Endodermal cell (in vitro differentiated cells): ENCODE results near the gene FBXO46. TPM values are rescaled to one million over a fixed set of nuclear protein-coding genes. Genes with fewer than 3 reads are reported as not detected.

Source experiments
- DNase-seq: peaks from one replicate; pipeline ENCODE4 v3.0.0-alpha.2; 2017
- H3K27ac ChIP-seq: 2 replicates; pipeline ENCODE4 v1.5.1; 2013; ENCODE audit warnings: mild to moderate bottlenecking, low read depth, low read length, moderate library complexity
- H3K27me3 ChIP-seq: 2 replicates; pipeline ENCODE4 v1.6.1; 2013; ENCODE audit warnings: mild to moderate bottlenecking, low read length, moderate library complexity; ENCODE audit not compliant: insufficient read depth, control insufficient read depth, poor library complexity, severe bottlenecking
- H3K36me3 ChIP-seq: 2 replicates; pipeline ENCODE4 v1.7.0; 2013; ENCODE audit warnings: mild to moderate bottlenecking, low read length, moderate library complexity; ENCODE audit not compliant: control insufficient read depth, insufficient read depth
- H3K4me1 ChIP-seq: one replicate; pipeline ENCODE4 v1.7.0; 2013; ENCODE audit warnings: low read length; ENCODE audit not compliant: control insufficient read depth, insufficient read depth
- H3K4me3 ChIP-seq: 2 replicates; pipeline ENCODE4 v1.5.1; 2013; ENCODE audit warnings: mild to moderate bottlenecking, low read length, moderate library complexity
- H3K9ac ChIP-seq: 2 replicates; pipeline ENCODE4 v1.6.1; 2013; ENCODE audit warnings: mild to moderate bottlenecking, low read length, moderate library complexity; ENCODE audit not compliant: poor library complexity, severe bottlenecking; ENCODE audit errors: extremely low read depth
- H3K9me3 ChIP-seq: 2 replicates; pipeline ENCODE4 v1.6.1; 2013; ENCODE audit warnings: mild to moderate bottlenecking, low read length, moderate library complexity; ENCODE audit not compliant: control insufficient read depth
- H3K27ac Mint-ChIP-seq: 2 replicates; pipeline ENCODE4 v1.8.0; 2020; ENCODE audit warnings: mixed read lengths
- H3K27me3 Mint-ChIP-seq: 2 replicates; pipeline ENCODE4 v1.8.0; 2021; ENCODE audit warnings: mild to moderate bottlenecking, mixed read lengths; ENCODE audit not compliant: insufficient read depth
- H3K36me3 Mint-ChIP-seq: 2 replicates; pipeline ENCODE4 v1.8.0; 2020; ENCODE audit warnings: low read depth, mixed read lengths
- H3K4me1 Mint-ChIP-seq: 2 replicates; pipeline ENCODE4 v1.8.0; 2020; ENCODE audit warnings: mixed read lengths
- H3K4me3 Mint-ChIP-seq: 2 replicates; pipeline ENCODE4 v1.8.0; 2020; ENCODE audit warnings: mild to moderate bottlenecking, moderate library complexity, mixed read lengths
- H3K9me3 Mint-ChIP-seq: 2 replicates; pipeline ENCODE4 v1.8.0; 2020; ENCODE audit warnings: mild to moderate bottlenecking, mixed read lengths
- WGBS, 2 experiments: methylation state at CpG; one replicate each; pipeline versions ENCODE4 v1.1.5 to v1.1.7; 2013; ENCODE audit warnings: missing lambda C conversion rate in 2 of 2, mixed read lengths in 1 of 2; ENCODE audit not compliant: insufficient coverage in 1 of 2, insufficient read length in 1 of 2; 5-methylcytosine and 5-hydroxymethylcytosine counted together
- total RNA-seq, 2 donors: library from RNA; stranded (reverse); fragmentation: NEBNext Ultra II Directional in 1 of 2; extraction: Animal tissue kit (Norgen Biotek cat#: 25700) in 1 of 2; gene quantifications; 2 replicates in 1 of 2; 3 replicates in 1 of 2; pipeline ENCODE4 v1.2.1, GENCODE V29; 2021
- TF ChIP-seq, protein P1 (sequence below): fragments of 200-600 bp; sonication (generic); conservative IDR thresholded peaks from 2 replicates; pipeline ENCODE4 v1.5.0; 2021; ENCODE audit warnings: antibody characterized with exemption, mild to moderate bottlenecking

The FBXO46 gene
- total RNA-seq, 2 donors from 2014 or later, result 36.5 to 42.8 TPM

- Mint-ChIP-seq H3K4me3 (no peak overlapping the region), H3K27me3 (peaks cover 4% of the 10 kb centered on the region), H3K4me1 (no peaks in the 10 kb centered on the region), H3K9me3 (no peaks in the 10 kb centered on the region), H3K27ac (peak overlapping the region; percentile 8), H3K36me3 (no peaks in the 10 kb centered on the region)
- no peaks in the 10 kb centered on the region for H3K9me3 ChIP-seq
- H3K9ac ChIP-seq, result no peak overlapping the region
- H3K4me1 ChIP-seq, result no peaks in the 10 kb centered on the region
- DNase-seq, result no peak
- H3K27ac ChIP-seq, result no peak overlapping the region
- no peak overlapping the region for H3K4me3 ChIP-seq
- TF ChIP-seq, protein P1, sequence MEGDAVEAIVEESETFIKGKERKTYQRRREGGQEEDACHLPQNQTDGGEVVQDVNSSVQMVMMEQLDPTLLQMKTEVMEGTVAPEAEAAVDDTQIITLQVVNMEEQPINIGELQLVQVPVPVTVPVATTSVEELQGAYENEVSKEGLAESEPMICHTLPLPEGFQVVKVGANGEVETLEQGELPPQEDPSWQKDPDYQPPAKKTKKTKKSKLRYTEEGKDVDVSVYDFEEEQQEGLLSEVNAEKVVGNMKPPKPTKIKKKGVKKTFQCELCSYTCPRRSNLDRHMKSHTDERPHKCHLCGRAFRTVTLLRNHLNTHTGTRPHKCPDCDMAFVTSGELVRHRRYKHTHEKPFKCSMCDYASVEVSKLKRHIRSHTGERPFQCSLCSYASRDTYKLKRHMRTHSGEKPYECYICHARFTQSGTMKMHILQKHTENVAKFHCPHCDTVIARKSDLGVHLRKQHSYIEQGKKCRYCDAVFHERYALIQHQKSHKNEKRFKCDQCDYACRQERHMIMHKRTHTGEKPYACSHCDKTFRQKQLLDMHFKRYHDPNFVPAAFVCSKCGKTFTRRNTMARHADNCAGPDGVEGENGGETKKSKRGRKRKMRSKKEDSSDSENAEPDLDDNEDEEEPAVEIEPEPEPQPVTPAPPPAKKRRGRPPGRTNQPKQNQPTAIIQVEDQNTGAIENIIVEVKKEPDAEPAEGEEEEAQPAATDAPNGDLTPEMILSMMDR, result no peak
- H3K27me3 ChIP-seq, result no peaks in the 10 kb centered on the region
- 70 to 82% methylated on average over 2 to 3 of the region's 4 CpGs for WGBS, 2 experiments
- no peaks in the 10 kb centered on the region for H3K36me3 ChIP-seq
Observed at GRCh38 chr19:45742969-45743368, 12.3 kb upstream of the FBXO46 start.

DNA sequence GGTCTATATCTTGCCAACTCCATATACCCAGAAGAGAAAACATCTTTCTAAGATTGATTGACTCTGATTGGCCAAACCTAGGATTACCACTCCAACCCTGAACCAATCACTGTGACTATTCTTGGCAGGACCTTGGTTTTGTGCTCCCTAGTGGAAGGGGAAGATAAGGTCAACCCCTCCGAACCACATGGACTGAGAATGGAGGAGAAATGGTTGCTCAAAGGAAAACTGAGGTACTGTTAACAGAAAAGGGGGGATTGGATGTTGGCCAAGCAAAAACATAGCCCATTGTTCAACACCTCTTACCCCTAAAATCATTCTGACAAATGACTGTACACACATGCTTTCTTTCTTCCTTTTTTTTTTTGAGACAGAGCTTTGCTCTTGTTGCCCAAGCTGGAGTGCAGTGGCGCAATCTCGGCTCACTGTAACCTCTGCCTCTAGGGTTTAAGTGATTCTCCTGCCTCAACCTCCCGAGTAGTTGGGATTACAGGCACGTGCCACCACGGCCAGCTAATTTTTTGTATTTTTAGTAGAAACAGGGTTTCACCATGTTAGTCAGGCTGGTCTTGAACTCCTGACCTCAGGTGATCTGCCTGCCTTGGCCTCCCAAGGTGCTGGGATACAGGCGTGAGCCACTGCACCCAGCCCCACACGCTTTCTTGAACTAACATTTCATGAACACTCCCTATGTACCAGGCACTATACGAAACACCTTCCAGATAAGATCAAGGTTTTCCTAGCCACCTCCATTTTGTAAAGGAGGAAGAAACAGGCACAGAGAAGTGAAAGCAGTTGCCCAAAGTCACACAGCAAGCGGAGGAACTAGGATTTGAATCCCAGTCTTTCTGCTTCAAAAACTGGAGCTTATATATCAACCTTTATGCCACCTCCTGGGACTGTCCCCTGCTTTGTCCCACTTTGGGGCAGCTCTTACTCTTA is 9.1 kb upstream of the FBXO46 start:
- Histone ChIP-seq H3K9me3 (no peaks in the 10 kb centered on the region), H3K4me3 (no peak overlapping the region), H3K36me3 (no peaks in the 10 kb centered on the region), H3K27me3 (no peaks in the 10 kb centered on the region), H3K9ac (no peak overlapping the region), H3K4me1 (no peaks in the 10 kb centered on the region), H3K27ac (no peak overlapping the region)
- H3K4me3 Mint-ChIP-seq, result no peak overlapping the region
- H3K4me1 Mint-ChIP-seq, result no peaks in the 10 kb centered on the region
- H3K9me3 Mint-ChIP-seq, result no peaks in the 10 kb centered on the region
- 88 to 91% methylated on average over 7 to 10 of the region's 10 CpGs for WGBS, 2 experiments
- TF ChIP-seq, protein P1, result no peak
- DNase-seq, result no peak
- H3K27me3 Mint-ChIP-seq, result peaks cover 5% of the 10 kb centered on the region
- no peaks in the 10 kb centered on the region for H3K36me3 Mint-ChIP-seq
- H3K27ac Mint-ChIP-seq, result no peak overlapping the region

- Histone ChIP-seq H3K36me3 (no peaks in the 10 kb centered on the region), H3K9me3 (no peaks in the 10 kb centered on the region), H3K4me1 (peaks cover 2% of the 10 kb centered on the region), H3K4me3 (no peak within 1 kb of the TSS), H3K27me3 (no peaks in the 10 kb centered on the region), H3K9ac (no peak within 1 kb of the TSS), H3K27ac (no peak within 1 kb of the TSS)
- Mint-ChIP-seq H3K27me3 (peaks cover 5% of the 10 kb centered on the region), H3K4me3 (no peak within 1 kb of the TSS), H3K4me1 (peaks cover 6% of the 10 kb centered on the region), H3K9me3 (no peaks in the 10 kb centered on the region), H3K27ac (no peak within 1 kb of the TSS), H3K36me3 (no peaks in the 10 kb centered on the region)
- no peak for DNase-seq
- 93 to 96% methylated on average over 50 to 59 of the region's 59 CpGs for WGBS, 2 experiments
- TF ChIP-seq, protein P1, result no peak
Observed at GRCh38 chr19:45733160-45733810, 2.6 kb upstream of the FBXO46 start, which contains the start of gene MEIOSIN. Gene MEIOSIN (plus strand): TSS chr19:45733439. CDS start chr19:45735377, 1,938 bp downstream.
